LHCN-M2 (cell line): ENCODE results near the gene MBD3L4. TPM values are rescaled to one million over a fixed set of nuclear protein-coding genes. Genes with fewer than 3 reads are reported as not detected.

Experiments
- total RNA-seq: library from RNA; depleted of rRNA; stranded (reverse); fragments of >200 nt; gene quantifications from 2 replicates; pipeline ENCODE4 v1.2.3, GENCODE V29; 2014; rRNA removed

Gene MBD3L4
- total RNA-seq, 1 experiment from 2014 or later, result not detected

Other genes with a start within 250 kb of the MBD3L4 start
- not detected in 2 replicates for gene ADGRE1, start 152.6 kb downstream of the MBD3L4 start, total RNA-seq
- gene MBD3L2B, start 18.7 kb downstream of the MBD3L4 start, total RNA-seq, result not detected in 2 replicates
- gene MBD3L5, start 9.6 kb downstream of the MBD3L4 start, total RNA-seq, result not detected in 2 replicates
- not detected in 2 replicates for gene MBD3L2, start 9.1 kb upstream of the MBD3L4 start, total RNA-seq
- gene MBD3L3, start 18.5 kb upstream of the MBD3L4 start, total RNA-seq, result not detected in 2 replicates
- gene ZNF557, start 29.5 kb upstream of the MBD3L4 start, total RNA-seq, result 8.1 and 9.5 TPM in 2 replicates